Spleen (tissue), 11 donors: ENCODE data around the gene MARCHF4. TPM values are rescaled to one million over a fixed set of nuclear protein-coding genes. Genes with fewer than 3 reads are reported as not detected.

Source experiments
- DNase-seq: peaks from one replicate; pipeline ENCODE4 v3.0.0-alpha.2; 2020
- H3K27ac ChIP-seq, 8 donors: fragments of 200-600 bp; sonication (generic) in 7 of 8; 1 replicate in 4 of 8; 2 replicates in 4 of 8; pipeline versions ENCODE4 v1.5.0 to v1.8.0; 2016 to 2021; ENCODE audit warnings: inconsistent platforms in 4 of 8, mild to moderate bottlenecking in 4 of 8, moderate library complexity in 1 of 8
- H3K27me3 ChIP-seq, 7 donors: fragments of 200-600 bp; sonication (generic) in 6 of 7; replicated peaks in 1 of 7; 1 replicate in 4 of 7; 2 replicates in 3 of 7; pipeline versions ENCODE4 v1.5.0 to v1.8.0; 2016 to 2021; ENCODE audit warnings: inconsistent platforms in 3 of 7, mild to moderate bottlenecking in 1 of 7
- H3K36me3 ChIP-seq, 6 donors: fragments of 200-600 bp; sonication (generic) in 5 of 6; 1 replicate in 4 of 6; 2 replicates in 2 of 6; pipeline versions ENCODE4 v1.5.0 to v1.8.0; 2016 to 2021; ENCODE audit warnings: inconsistent platforms in 2 of 6
- H3K4me1 ChIP-seq, 6 donors: fragments of 200-600 bp; sonication (generic) in 5 of 6; 1 replicate in 3 of 6; 2 replicates in 3 of 6; pipeline versions ENCODE4 v1.5.0 to v1.8.0; 2016 to 2021; ENCODE audit warnings: inconsistent platforms in 3 of 6
- H3K4me3 ChIP-seq, 8 donors: fragments of 200-600 bp; sonication (generic) in 7 of 8; 1 replicate in 4 of 8; 2 replicates in 4 of 8; pipeline versions ENCODE4 v1.5.0 to v1.8.0; 2016 to 2021; ENCODE audit warnings: inconsistent platforms in 4 of 8, mild to moderate bottlenecking in 4 of 8, moderate library complexity in 2 of 8
- H3K9me3 ChIP-seq, 8 donors: fragments of 200-600 bp; sonication (generic) in 7 of 8; 1 replicate in 4 of 8; 2 replicates in 4 of 8; pipeline versions ENCODE4 v1.5.0 to v1.8.0; 2016 to 2021; ENCODE audit warnings: inconsistent platforms in 4 of 8
- CTCF ChIP-seq, 11 experiments: fragments of 200-600 bp in 7 of 11; fragments of 450-650 bp in 4 of 11; sonication (generic) in 4 of 11; IDR thresholded peaks in 8 of 11; conservative IDR thresholded peaks in 3 of 11; 1 replicate in 7 of 11; 2 replicates in 4 of 11; pipeline versions ENCODE4 v1.4.0 to v1.8.0; 2016 to 2021; ENCODE audit warnings: antibody characterized with exemption in 11 of 11, inconsistent platforms in 4 of 11, mild to moderate bottlenecking in 1 of 11
- POLR2A ChIP-seq, 3 donors: fragments of 450-650 bp; IDR thresholded peaks; one replicate each; pipeline ENCODE4 v1.5.1; 2017; ENCODE audit warnings: antibody characterized with exemption in 3 of 3, mild to moderate bottlenecking in 1 of 3
- POLR2AphosphoS5 ChIP-seq, 3 donors: sonication (generic); formaldehyde crosslinking; IDR thresholded peaks; one replicate each; pipeline ENCODE4 v1.5.1; 2017; ENCODE audit warnings: antibody characterized with exemption in 3 of 3
- WGBS, 5 donors: extraction: QIAGEN DNeasy Blood & Tissue Kit in 3 of 5; methylation state at CpG; one replicate each; pipeline versions ENCODE4 v1.1.5 to v1.1.7; 2013 to 2018; 5-methylcytosine and 5-hydroxymethylcytosine counted together
- intact Hi-C: fragments of 100-400 bp; cut with DNase I; formaldehyde crosslinking; loops from one replicate; pipeline ENCODE4 v1.15.0; 2023; ENCODE audit warnings: low total_unique reads
- polyA plus RNA-seq, 3 donors: library from polyadenylated mRNA; stranded (reverse); fragments of 200-250 nt; gene quantifications; one replicate each; pipeline ENCODE4 v1.2.1, GENCODE V29; 2013
- total RNA-seq, 7 donors: library from RNA; depleted of rRNA in 3 of 7; stranded (reverse); fragments of >200 nt in 3 of 7; fragmentation: NEBNext Ultra II Directional in 4 of 7; extraction: Animal tissue kit (Norgen Biotek cat#: 25700) in 4 of 7; gene quantifications; one replicate each; pipeline versions ENCODE4 v1.1.0 to v1.2.1, GENCODE V29; 2016 to 2021
- donor health status: healthy with polysubstance abuse.
- donor health status: DM: no; HTN: no; CAD: no; lungs with moderate emphysema.
- donor health status: DM: no; HTN: no; CAD: no.
- donor health status: Bipolar disorder and iron deficiency.
- donor health status: healthy.
- donor health status: DM: no; HTN: no; CAD: no.
- donor health status: DM: yes; HTN: yes; CAD: no.

The MARCHF4 gene
- total and polyA plus RNA-seq, 10 donors: not detected

GRCh38 chr2:216363221-216363620 is 9.1 kb downstream of the MARCHF4 start:
- H3K27ac ChIP-seq: no peak overlapping the region
- 63 to 89% (median 83%) methylated on average over 3 of the region's 3 CpGs for WGBS, 5 donors
- no peak for DNase-seq
- peaks cover 0 to 44% (median 0%) of the 10 kb centered on the region in 7 donors for H3K27me3 ChIP-seq
- H3K4me3 ChIP-seq: no peak overlapping the region
- intact Hi-C loops: no loop called here
- H3K9me3 ChIP-seq: no peaks in the 10 kb centered on the region
- TF ChIP-seq POLR2AphosphoS5 (IDR thresholded peaks at IDR 0.05) (no peak), CTCF (IDR thresholded peaks at IDR 0.05 in 8 of 11, conservative IDR thresholded peaks at IDR 0.05 in 3 of 11) (no peak), POLR2A (IDR thresholded peaks at IDR 0.05) (no peak)
- H3K36me3 ChIP-seq: no peaks in the 10 kb centered on the region
- no peaks in the 10 kb centered on the region for H3K4me1 ChIP-seq

- Histone ChIP-seq H3K27ac (no peak overlapping the region), H3K4me3 (no peak overlapping the region), H3K27me3 (peaks cover 0 to 39% (median 0%) of the 10 kb centered on the region in 7 donors), H3K4me1 (no peaks in the 10 kb centered on the region), H3K36me3 (no peaks in the 10 kb centered on the region), H3K9me3 (no peaks in the 10 kb centered on the region)
- intact Hi-C loops: no loop called here
- TF ChIP-seq CTCF (IDR thresholded peaks at IDR 0.05 in 8 of 11, conservative IDR thresholded peaks at IDR 0.05 in 3 of 11) (no peak), POLR2AphosphoS5 (IDR thresholded peaks at IDR 0.05) (no peak), POLR2A (IDR thresholded peaks at IDR 0.05) (no peak)
- 63 to 77% (median 67%) methylated on average over 2 of the region's 2 CpGs for WGBS, 5 donors
- no peak for DNase-seq
Measured at GRCh38 chr2:216362730-216363129, 9.6 kb downstream of the MARCHF4 start.

GRCh38 chr2:216355711-216356110 is 16.6 kb downstream of the MARCHF4 start:
- TF ChIP-seq POLR2AphosphoS5 (IDR thresholded peaks at IDR 0.05) (no peak), POLR2A (IDR thresholded peaks at IDR 0.05) (no peak)
- Histone ChIP-seq H3K4me3 (no peak overlapping the region), H3K9me3 (no peaks in the 10 kb centered on the region), H3K4me1 (peaks cover 0 to 33% (median 4%) of the 10 kb centered on the region in 6 donors), H3K27me3 (peaks cover 0 to 9% (median 0%) of the 10 kb centered on the region in 7 donors), H3K36me3 (no peaks in the 10 kb centered on the region), H3K27ac (no peak overlapping the region)
- DNase-seq: no peak
- 89 to 94% (median 90%) methylated on average over 2 of the region's 2 CpGs for WGBS, 5 donors
- intact Hi-C loops: no loop called here

GRCh38 chr2:216354306-216354705 is 18.0 kb downstream of the MARCHF4 start:
- H3K4me3 ChIP-seq: no peak overlapping the region
- 51 to 63% (median 57%) methylated on average over 4 of the region's 4 CpGs for WGBS, 5 donors
- DNase-seq: no peak
- peak overlapping the region in 4 of 8 donors; percentile 70 to 83 (median 73) for H3K27ac ChIP-seq
- peaks cover 0 to 43% (median 4%) of the 10 kb centered on the region in 6 donors for H3K4me1 ChIP-seq
- intact Hi-C loops: no loop called here
- H3K27me3 ChIP-seq: peaks cover 0 to 9% (median 0%) of the 10 kb centered on the region in 7 donors
- no peaks in the 10 kb centered on the region for H3K9me3 ChIP-seq
- H3K36me3 ChIP-seq: no peaks in the 10 kb centered on the region
- TF ChIP-seq CTCF (IDR thresholded peaks at IDR 0.05 in 8 of 11, conservative IDR thresholded peaks at IDR 0.05 in 3 of 11) (no peak), POLR2AphosphoS5 (IDR thresholded peaks at IDR 0.05) (no peak), POLR2A (IDR thresholded peaks at IDR 0.05) (no peak)
